Left kidney (tissue), 2 donors: Measurements from ENCODE around the gene UGT1A7. TPM values are rescaled to one million over a fixed set of nuclear protein-coding genes. Genes with fewer than 3 reads are reported as not detected.

Source experiments
- DNase-seq: peaks from one replicate; pipeline ENCODE4 v3.0.0-alpha.2; 2013
- polyA plus RNA-seq: library from polyadenylated mRNA; unstranded; fragments of 120-200 nt; gene quantifications from one replicate; pipeline ENCODE4 v1.2.1, GENCODE V29; 2013; ENCODE audit not compliant: insufficient read length

UGT1A7 gene
- polyA plus RNA-seq, 1 donor, result 0.07 TPM

DNA sequence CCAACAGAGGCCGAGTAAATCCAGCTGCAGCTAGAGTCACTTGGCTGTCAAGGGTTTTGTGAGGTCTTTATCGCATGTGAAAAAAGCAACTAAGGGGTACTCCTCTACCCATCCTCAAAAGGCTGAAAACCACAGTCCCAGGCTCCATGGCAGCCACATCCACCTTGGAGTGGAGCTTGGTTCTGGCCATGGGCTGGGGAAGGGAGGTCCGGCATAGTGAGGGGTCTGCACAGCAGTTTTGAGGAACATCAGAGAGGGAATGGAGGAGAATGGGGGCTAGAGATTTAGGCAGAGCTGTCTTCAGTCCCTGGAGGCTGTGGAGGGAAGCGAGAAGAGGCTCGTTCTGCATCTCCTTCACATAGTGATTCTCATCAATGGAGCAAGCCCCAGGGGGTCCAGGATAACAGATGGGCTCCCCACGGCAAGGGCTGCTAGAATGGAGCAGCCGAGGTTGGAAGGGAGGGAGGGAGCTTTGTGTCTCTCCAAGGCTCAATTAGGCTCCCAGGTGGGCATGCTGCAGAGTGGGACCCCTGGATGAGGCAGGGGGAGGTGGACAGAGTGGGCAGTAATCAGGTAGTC lies 117.5 kb downstream of the UGT1A7 start:
- DNase-seq, result no peak

- DNase-seq, result no peak
Measured at GRCh38 chr2:233799716-233800115, 118.0 kb downstream of the UGT1A7 start.

DNA sequence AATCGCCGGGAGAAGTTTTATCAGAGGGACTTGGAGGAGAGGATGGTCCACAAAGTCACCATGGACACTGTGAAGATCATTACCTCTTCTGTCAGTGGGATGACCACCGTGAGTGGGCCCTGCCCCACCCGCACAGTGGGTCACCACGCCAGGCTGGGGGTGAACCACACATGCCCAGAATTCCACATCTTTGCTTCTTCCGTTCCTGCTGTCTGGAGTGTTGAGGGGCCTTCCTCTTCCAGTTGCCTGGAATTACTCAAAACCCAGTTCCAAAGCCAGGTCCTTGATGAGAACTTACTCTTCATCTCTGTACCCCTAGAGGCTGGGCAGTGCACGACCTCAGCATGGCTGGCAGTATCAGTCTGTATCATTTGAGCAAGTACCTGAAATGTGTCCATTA lies 118.5 kb downstream of the UGT1A7 start:
- DNase-seq, result no peak

DNA sequence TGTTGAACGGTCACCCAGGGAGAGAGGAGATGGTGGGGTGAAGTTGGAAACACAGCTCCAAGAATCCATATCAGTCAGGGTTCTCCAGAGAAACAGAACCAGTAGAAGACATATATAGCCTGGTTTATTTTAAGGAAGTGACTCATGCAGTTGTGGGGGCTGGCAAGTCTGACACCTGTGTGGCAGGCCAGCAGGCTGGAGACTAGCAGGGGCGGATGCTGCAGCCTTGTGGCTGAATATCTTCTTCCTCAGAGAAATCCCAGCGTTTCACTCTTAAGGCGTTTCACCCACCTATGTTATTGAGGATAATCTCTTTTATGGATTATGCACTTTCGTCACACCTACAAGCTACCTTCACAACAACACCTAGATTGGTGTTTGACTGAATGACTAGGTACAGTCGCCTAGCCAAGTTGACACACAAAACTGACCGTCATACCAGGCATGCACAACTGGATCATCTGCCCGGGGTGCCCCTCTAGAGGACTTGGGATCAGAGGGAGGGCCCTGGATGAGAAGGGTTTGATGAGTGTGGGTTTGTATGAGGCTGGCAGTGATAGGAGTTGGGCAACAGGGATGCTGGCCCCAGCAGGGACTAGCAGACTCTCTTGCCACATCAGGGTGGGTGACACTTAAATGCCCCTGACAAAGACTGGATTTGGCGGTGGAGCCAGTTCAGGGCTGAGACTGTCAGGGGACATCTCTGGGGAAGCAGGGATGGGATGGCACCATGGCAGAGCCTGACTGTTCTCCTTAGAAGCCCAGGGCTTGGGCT lies 119.8 kb downstream of the UGT1A7 start:
- no peak for DNase-seq

DNA sequence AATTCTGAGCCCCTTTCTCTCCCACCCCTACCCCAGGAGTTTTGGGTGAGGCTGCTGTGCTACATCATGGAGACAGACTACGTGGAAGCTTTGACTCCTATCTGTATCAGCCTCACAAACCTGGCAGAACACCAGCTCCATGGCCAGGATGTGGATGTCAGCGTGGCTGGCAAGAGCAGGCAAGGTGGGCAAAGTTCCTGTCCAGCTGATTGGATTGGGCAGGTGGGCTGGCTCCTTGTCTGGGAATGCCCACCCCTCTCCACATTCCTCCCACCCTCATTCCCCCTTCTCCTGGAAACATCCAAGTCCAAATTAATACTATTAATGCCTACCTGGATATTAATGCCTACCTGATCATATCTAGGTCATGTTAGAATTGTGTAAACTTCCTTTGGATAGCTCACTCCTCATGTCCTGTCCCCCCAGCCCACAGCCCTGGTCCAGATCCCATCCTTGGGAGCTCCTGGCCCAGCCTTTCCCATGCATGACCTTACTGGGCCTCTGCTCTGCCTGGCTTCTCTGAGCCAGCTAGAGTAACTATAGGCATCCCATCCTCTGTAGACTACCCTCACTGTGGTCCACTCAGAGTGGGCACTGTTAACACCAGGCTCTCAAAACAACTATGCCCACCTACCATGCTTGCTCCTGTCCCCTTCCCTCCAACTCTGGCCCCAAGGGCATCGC lies 120.6 kb downstream of the UGT1A7 start:
- no peak for DNase-seq

DNA sequence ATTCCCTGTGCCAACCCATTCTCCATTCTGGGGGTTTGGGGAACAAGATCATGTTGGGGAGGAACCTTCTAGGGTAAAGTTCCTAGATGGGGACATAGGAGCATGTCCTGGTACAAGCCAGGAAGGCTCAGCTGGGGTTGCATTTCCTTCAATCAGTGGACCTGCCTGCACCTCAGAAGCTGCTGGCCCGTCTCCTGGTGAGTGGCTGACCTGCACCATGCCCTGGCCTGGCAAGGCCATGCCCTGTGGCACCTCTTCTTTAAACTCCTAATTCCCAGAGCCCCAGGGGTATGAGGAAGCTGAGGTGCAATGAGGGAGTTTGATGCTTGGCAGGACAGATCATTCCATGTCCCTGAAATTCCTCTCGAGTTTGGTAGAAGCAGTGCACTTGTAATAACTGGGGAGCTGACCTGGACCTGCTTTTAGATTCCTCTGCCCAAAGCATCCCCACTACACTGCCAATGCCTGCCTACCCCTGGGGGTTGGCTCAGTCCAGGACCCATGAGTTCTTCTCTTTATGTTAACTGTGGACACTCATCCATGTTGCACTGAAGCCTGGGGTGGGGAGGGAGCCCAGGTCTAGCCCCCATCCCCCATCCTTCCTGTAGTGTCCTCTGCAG lies 121.7 kb downstream of the UGT1A7 start:
- no peak for DNase-seq

GRCh38 chr2:233803994-233804393 lies 122.3 kb downstream of the UGT1A7 start:
- DNase-seq, result no peak

GRCh38 chr2:233807215-233807865 lies 125.6 kb downstream of the UGT1A7 start:
- no peak for DNase-seq

- DNase-seq, result no peak
Measured at GRCh38 chr2:233807966-233808935, 126.5 kb downstream of the UGT1A7 start.

DNA sequence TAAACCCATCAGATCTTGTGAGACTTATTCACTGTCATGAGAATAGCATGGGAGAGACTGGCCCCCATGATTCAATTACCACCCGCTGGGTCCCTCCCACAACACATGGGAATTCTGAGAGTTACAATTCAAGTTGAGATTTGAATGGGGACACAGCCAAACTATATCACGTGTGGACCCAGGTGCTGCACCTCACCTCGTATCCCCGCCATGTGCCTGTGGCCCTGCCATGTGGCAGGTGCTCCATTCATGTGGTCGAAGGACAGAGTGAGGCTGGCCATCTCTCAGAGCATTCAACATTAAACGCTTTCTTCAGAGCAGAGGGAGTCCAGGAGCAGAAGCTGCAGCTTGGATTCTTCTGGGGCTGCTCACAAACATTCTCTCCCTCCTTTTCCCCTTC lies 128.7 kb downstream of the UGT1A7 start:
- no peak for DNase-seq

- no peak for DNase-seq
Measured at GRCh38 chr2:233811087-233811486, 129.4 kb downstream of the UGT1A7 start.

DNA sequence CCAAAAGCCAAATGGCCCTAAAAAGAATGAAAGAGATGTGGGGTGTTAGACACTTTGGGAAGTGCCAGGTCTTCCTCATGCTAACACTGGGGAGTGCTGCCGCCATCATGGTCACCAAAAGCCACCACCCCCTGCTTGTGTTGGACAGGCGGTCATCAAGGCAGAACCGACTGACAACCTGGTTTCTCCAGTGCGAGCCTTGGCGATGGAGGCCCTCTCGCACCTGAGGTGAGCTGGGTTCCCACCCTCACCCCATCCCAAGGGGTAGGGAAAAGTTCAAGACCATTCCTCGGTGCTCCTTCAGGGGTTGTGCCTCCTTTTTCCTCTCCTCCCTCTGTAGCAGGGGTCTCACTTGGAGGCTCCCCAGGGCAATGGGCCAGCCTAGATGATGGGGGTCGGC lies 130.0 kb downstream of the UGT1A7 start:
- DNase-seq, result no peak

GRCh38 chr2:233813236-233814055 lies 131.7 kb downstream of the UGT1A7 start:
- peak; percentile 55 for DNase-seq

DNA sequence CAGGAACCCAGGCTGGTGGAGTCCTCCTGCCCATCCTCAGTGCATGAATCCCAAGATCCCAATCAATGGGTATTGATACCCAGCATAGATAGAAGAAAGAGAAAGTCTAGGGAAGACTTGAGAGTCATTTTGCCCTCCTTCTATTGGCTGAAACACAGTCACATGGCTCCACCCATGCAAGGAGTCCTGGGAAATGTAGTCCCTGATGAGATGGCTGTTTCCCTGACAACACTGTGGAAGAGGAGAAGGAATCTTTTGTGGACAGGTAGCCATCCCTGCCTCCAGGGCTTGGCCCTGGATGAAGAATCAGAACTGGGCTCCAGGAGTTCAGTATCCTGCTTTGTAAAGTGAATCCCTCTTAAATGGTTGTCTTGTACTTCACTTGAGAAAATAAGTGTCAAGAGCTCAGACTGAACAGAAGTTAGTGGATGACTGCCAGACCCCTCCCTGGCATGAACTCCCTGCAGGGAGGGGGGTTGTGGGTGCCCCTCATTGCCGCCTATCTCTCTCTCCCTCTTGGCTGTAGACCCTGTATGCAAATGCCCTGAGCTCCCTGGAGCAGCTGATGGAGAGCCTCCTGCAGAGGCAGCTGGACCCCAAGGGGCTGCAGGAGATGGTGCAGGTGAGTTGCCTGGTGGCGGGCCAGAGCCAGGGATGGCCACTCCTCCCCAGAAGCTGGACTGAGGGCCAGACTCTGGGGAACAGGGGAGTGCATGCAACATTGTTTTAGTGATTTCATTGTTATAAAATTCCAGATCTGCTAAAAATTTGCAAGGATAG lies 132.5 kb downstream of the UGT1A7 start:
- no peak for DNase-seq

DNA sequence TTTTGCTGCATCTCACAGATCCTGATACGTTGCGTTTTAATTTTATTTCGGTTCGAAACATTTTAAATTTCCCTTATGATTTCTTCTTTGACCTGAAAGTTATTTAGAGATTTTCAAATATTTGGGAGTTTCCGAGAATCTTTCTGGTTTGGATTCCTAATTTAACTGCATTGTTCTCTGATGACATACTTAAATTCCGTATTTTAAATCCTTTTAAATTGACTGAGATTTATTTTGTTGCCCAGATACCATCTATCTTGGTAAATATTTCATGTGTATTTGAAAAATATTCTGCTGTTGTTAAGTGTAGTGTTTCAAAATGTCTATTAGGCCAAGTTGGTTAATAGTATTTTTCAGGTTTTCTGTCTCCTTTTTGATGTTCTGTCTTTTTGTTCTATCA lies 134.2 kb downstream of the UGT1A7 start:
- DNase-seq, result no peak

GRCh38 chr2:233816334-233816733 lies 134.6 kb downstream of the UGT1A7 start:
- no peak for DNase-seq

GRCh38 chr2:233816771-233817170 lies 135.1 kb downstream of the UGT1A7 start:
- DNase-seq, result no peak

DNA sequence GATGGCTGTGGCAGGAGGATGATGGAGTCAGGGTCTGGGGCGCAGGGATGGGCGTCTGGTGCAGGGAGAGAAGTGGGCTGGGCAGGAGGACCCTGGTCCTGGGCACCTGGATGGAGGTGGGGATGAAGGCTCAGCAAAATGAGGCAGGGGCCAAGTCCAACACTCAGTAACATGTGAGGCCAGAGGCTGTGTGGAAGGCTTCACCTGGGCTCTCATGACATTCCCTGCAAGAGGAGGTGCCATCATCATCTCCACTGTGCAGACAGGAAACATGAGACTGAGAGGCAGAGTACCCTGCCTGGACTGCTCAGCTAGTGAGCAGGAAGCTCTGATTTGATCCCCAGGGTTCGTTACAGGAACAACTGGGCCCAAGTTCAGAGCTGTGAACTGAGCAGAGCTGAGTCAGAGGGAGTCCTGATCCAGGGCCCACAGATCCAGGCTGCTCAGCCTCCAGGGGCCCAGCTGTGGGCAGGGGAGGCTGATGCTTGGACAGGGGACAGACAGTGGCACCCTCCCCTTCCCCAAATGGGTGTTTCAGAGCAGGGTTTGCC lies 135.7 kb downstream of the UGT1A7 start:
- no peak for DNase-seq

GRCh38 chr2:233817995-233818638 lies 136.4 kb downstream of the UGT1A7 start:
- no peak for DNase-seq
